Measurements from ENCODE around the gene FAM50B. TPM values are rescaled to one million over a fixed set of nuclear protein-coding genes. Genes with fewer than 3 reads are reported as not detected.
A peak's percentile ranks its signal among the peaks of the same experiment; 100 is the strongest.

The FAM50B gene
- total RNA-seq, 2 donors from 2014 or later = 12.4 to 17.3 TPM

GRCh38 chr6:3829285-3829684, 19.9 kb upstream of the FAM50B start:
- ATAC-seq (ENCODE audit: insufficient number of reproducible peaks, low FRiP score, low read depth) (no peak), DNase-seq (ENCODE audit: low spot score) (no peak)
- Histone ChIP-seq H3K4me1 (ENCODE audit: control insufficient read depth in 1 of 2, low read depth in 2 of 2) (peaks cover 20 to 29% of the 10 kb centered on the region in 2 donors), H3K4me3 (no peak overlapping the region), H3K27ac (no peak overlapping the region), H3K36me3 (no peaks in the 10 kb centered on the region), H3K9me3 (no peaks in the 10 kb centered on the region), H3K27me3 (replicated peaks; ENCODE audit: insufficient read depth) (no peaks in the 10 kb centered on the region)
- TF ChIP-seq, protein P1, sequence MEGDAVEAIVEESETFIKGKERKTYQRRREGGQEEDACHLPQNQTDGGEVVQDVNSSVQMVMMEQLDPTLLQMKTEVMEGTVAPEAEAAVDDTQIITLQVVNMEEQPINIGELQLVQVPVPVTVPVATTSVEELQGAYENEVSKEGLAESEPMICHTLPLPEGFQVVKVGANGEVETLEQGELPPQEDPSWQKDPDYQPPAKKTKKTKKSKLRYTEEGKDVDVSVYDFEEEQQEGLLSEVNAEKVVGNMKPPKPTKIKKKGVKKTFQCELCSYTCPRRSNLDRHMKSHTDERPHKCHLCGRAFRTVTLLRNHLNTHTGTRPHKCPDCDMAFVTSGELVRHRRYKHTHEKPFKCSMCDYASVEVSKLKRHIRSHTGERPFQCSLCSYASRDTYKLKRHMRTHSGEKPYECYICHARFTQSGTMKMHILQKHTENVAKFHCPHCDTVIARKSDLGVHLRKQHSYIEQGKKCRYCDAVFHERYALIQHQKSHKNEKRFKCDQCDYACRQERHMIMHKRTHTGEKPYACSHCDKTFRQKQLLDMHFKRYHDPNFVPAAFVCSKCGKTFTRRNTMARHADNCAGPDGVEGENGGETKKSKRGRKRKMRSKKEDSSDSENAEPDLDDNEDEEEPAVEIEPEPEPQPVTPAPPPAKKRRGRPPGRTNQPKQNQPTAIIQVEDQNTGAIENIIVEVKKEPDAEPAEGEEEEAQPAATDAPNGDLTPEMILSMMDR (IDR thresholded peaks at IDR 0.05) = no peak

- Histone ChIP-seq H3K36me3 (no peaks in the 10 kb centered on the region), H3K27me3 (replicated peaks; ENCODE audit: insufficient read depth) (no peaks in the 10 kb centered on the region), H3K4me1 (ENCODE audit: control insufficient read depth in 1 of 2, low read depth in 2 of 2) (peaks cover 13 to 18% of the 10 kb centered on the region in 2 donors), H3K4me3 (no peak overlapping the region), H3K27ac (no peak overlapping the region), H3K9me3 (no peaks in the 10 kb centered on the region)
- no peak for DNase-seq (ENCODE audit: low spot score)
- TF ChIP-seq, protein P1 (IDR thresholded peaks at IDR 0.05) = no peak
- ATAC-seq (ENCODE audit: insufficient number of reproducible peaks, low FRiP score, low read depth) = no peak
Measured at GRCh38 chr6:3830806-3831205, 18.4 kb upstream of the FAM50B start.

GRCh38 chr6:3831761-3832530, 17.2 kb upstream of the FAM50B start:
- no peak for ATAC-seq (ENCODE audit: insufficient number of reproducible peaks, low FRiP score, low read depth)
- no peak for DNase-seq (ENCODE audit: low spot score)
- Histone ChIP-seq H3K27me3 (replicated peaks; ENCODE audit: insufficient read depth) (no peaks in the 10 kb centered on the region), H3K27ac (peak overlapping the region in 1 of 2 donors; percentile 11), H3K9me3 (no peaks in the 10 kb centered on the region), H3K4me1 (ENCODE audit: control insufficient read depth in 1 of 2, low read depth in 2 of 2) (peaks cover 8 to 11% of the 10 kb centered on the region in 2 donors), H3K36me3 (no peaks in the 10 kb centered on the region), H3K4me3 (no peak overlapping the region)
- TF ChIP-seq, protein P1 (IDR thresholded peaks at IDR 0.05) = no peak

DNA sequence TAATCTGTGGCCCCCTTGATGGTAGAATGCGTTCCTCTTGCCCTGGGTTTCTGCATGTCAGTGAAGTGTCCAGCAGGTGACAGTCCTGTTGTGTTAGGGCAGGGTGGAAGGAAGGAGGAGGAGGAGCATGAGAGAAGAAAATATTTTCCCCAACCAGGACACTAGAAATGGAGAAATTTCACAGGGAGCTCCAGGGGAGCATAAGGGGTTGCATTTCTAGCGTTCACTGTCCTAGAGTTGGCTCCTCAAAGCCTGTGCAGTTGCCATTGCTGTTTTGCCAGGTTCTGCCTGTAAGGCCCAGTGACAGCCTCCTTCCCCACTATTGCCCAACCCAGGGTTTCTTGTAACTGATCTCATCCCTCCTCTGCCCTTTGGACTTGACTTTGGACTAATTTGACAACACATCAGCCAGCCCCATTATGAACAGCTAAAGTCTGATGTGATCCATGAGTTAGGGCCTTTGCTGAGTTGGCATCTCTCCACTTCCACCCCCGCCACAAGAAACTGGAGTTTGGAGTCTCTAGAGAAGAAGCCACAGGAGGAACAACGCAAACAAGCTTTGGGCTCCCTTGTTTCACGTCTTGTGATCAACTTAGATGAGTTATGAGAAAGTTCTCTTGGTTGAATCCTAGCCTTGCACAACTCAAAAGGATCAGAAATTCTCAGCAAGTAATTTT, 14.0 kb upstream of the FAM50B start:
- peak overlapping the region in 1 of 2 donors; percentile 8 for H3K27ac ChIP-seq
- DNase-seq (ENCODE audit: low spot score) = no peak
- H3K9me3 ChIP-seq = no peaks in the 10 kb centered on the region
- no peaks in the 10 kb centered on the region for H3K36me3 ChIP-seq
- peaks cover 3 to 4% of the 10 kb centered on the region in 2 donors for H3K4me1 ChIP-seq (ENCODE audit: control insufficient read depth in 1 of 2, low read depth in 2 of 2)
- ATAC-seq (ENCODE audit: insufficient number of reproducible peaks, low FRiP score, low read depth) = no peak
- H3K27me3 ChIP-seq (replicated peaks; ENCODE audit: insufficient read depth) = no peaks in the 10 kb centered on the region
- H3K4me3 ChIP-seq = no peak overlapping the region
- TF ChIP-seq, protein P1 (IDR thresholded peaks at IDR 0.05) = no peak

GRCh38 chr6:3835785-3836184, 13.4 kb upstream of the FAM50B start:
- Histone ChIP-seq H3K9me3 (no peaks in the 10 kb centered on the region), H3K4me1 (ENCODE audit: control insufficient read depth in 1 of 2, low read depth in 2 of 2) (peaks cover 4% of the 10 kb centered on the region in 2 donors), H3K4me3 (no peak overlapping the region), H3K36me3 (no peaks in the 10 kb centered on the region), H3K27ac (peak overlapping the region in 1 of 2 donors; percentile 8), H3K27me3 (replicated peaks; ENCODE audit: insufficient read depth) (no peaks in the 10 kb centered on the region)
- ATAC-seq (ENCODE audit: insufficient number of reproducible peaks, low FRiP score, low read depth) (no peak), DNase-seq (ENCODE audit: low spot score) (no peak)
- TF ChIP-seq, protein P1 (IDR thresholded peaks at IDR 0.05) = no peak

Data from thoracic aorta (tissue), 2 donors.